ENCODE measurements around the gene PARP11. TPM values are rescaled to one million over a fixed set of nuclear protein-coding genes. Genes with fewer than 3 reads are reported as not detected.

Gene PARP11
- total and polyA plus RNA-seq, 11 donors, result 1.5 to 10.5 (median 5.1) TPM

- H3K36me3 ChIP-seq, result no peaks in the 10 kb centered on the region
- peaks cover 0 to 16% (median 6%) of the 10 kb centered on the region in 12 donors for H3K4me1 ChIP-seq
- no peaks in the 10 kb centered on the region for H3K27me3 ChIP-seq
- DNase-seq (no peak), ATAC-seq (no peak)
- intact Hi-C loops (cut with DNase I), result loop anchor here in 9 of 10 donors (5.0 to 10.0 kb wide), 9 partner anchors 88 to 478 kb away; partner anchors contain the start of gene PRMT8 (in 1 of the 9)
- no peaks in the 10 kb centered on the region for H3K9me3 ChIP-seq
- no peak overlapping the region for H3K27ac ChIP-seq
- WGBS, 4 donors, result 18 to 31% (median 26%) methylated on average over 4 of the region's 4 CpGs
- TF ChIP-seq, protein P1, sequence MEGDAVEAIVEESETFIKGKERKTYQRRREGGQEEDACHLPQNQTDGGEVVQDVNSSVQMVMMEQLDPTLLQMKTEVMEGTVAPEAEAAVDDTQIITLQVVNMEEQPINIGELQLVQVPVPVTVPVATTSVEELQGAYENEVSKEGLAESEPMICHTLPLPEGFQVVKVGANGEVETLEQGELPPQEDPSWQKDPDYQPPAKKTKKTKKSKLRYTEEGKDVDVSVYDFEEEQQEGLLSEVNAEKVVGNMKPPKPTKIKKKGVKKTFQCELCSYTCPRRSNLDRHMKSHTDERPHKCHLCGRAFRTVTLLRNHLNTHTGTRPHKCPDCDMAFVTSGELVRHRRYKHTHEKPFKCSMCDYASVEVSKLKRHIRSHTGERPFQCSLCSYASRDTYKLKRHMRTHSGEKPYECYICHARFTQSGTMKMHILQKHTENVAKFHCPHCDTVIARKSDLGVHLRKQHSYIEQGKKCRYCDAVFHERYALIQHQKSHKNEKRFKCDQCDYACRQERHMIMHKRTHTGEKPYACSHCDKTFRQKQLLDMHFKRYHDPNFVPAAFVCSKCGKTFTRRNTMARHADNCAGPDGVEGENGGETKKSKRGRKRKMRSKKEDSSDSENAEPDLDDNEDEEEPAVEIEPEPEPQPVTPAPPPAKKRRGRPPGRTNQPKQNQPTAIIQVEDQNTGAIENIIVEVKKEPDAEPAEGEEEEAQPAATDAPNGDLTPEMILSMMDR (IDR thresholded peaks at IDR 0.05), result no peak
- TF ChIP-seq POLR2A (IDR thresholded peaks at IDR 0.05), result no peak
- no peak overlapping the region for H3K4me3 ChIP-seq
Observed at GRCh38 chr12:3772380-3772779, 100.8 kb downstream of the PARP11 start.

DNA sequence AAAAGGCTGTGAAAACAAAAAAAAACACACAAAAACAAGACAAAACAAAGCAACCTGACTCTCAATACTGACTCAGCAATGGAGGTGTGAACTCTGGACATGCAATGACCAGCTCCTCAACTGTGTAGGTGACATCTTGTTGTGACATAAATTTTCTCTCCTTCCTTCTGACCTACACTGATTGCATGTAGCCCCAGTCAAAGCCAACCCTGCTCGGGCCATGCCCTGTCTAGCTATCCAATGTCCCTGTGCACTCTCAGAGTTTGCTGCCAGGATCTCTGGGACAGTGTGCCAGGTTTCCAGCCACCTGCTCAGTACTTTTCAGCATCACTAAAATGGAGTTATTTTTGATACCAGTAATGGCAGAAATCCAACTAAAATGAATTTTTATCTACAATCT lies 101.3 kb downstream of the PARP11 start:
- intact Hi-C loops (cut with DNase I), result loop anchor here in 9 of 10 donors (5.0 to 10.0 kb wide), 9 partner anchors 87 to 477 kb away; partner anchors contain the start of gene PRMT8 (in 1 of the 9)
- no peaks in the 10 kb centered on the region for H3K9me3 ChIP-seq
- no peaks in the 10 kb centered on the region for H3K27me3 ChIP-seq
- H3K4me1 ChIP-seq, result peaks cover 0 to 16% (median 6%) of the 10 kb centered on the region in 12 donors
- H3K4me3 ChIP-seq, result no peak overlapping the region
- TF ChIP-seq, protein P1 (IDR thresholded peaks at IDR 0.05), result no peak
- TF ChIP-seq POLR2A (IDR thresholded peaks at IDR 0.05), result no peak
- no peaks in the 10 kb centered on the region for H3K36me3 ChIP-seq
- peak overlapping the region in 1 of 12 donors; percentile 8 for H3K27ac ChIP-seq
- 35 to 58% (median 41%) methylated on average over 1 of the region's 1 CpG for WGBS, 4 donors
- peak; percentile 35 to 78 (median 64) for DNase-seq
- peak; percentile 95 to 98 (median 96) for ATAC-seq

- Histone ChIP-seq H3K27ac (no peak overlapping the region), H3K9me3 (no peaks in the 10 kb centered on the region), H3K36me3 (no peaks in the 10 kb centered on the region), H3K4me3 (no peak overlapping the region), H3K4me1 (peaks cover 0 to 16% (median 6%) of the 10 kb centered on the region in 12 donors), H3K27me3 (no peaks in the 10 kb centered on the region)
- DNase-seq, result no peak
- TF ChIP-seq POLR2A (IDR thresholded peaks at IDR 0.05), result no peak
- TF ChIP-seq, protein P1 (IDR thresholded peaks at IDR 0.05), result no peak
- intact Hi-C loops (cut with DNase I), result loop anchor here in 9 of 10 donors (5.0 to 10.0 kb wide), 9 partner anchors 86 to 476 kb away; partner anchors contain the start of gene PRMT8 (in 1 of the 9)
- WGBS, 4 donors, result 94 to 100% (median 97%) methylated on average over 1 of the region's 1 CpG
- no peak for ATAC-seq
Observed at GRCh38 chr12:3770891-3771290, 102.3 kb downstream of the PARP11 start.

DNA sequence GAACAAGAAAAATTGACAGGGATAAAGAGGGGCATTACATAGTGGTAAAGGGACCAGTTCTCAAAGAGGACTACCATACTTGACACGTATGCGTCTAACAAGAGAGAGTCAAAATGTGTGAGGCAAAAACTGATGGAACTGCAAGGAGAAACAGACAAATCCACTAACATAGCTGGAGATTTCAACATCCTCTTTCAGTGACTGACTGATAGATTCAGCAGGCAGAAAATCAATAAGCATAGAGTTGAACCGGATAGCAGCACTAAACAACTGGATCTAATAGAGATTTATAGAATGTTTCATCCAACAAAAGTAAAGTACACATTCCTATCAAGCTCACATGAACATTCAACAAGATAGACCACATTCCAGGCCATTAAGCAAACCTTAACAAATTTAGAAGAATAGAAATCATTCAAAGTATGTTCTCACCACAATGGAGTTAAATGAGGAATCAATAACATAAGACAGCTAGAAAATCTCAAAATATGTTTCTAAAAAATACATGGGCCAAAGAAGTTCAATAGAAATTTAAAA lies 104.2 kb downstream of the PARP11 start:
- DNase-seq (no peak), ATAC-seq (no peak)
- H3K27me3 ChIP-seq, result no peaks in the 10 kb centered on the region
- peaks cover 0 to 16% (median 6%) of the 10 kb centered on the region in 12 donors for H3K4me1 ChIP-seq
- no peaks in the 10 kb centered on the region for H3K36me3 ChIP-seq
- intact Hi-C loops (cut with DNase I), result no loop called here
- no peak overlapping the region for H3K4me3 ChIP-seq
- TF ChIP-seq, protein P1 (IDR thresholded peaks at IDR 0.05), result no peak
- no peak for TF ChIP-seq POLR2A (IDR thresholded peaks at IDR 0.05)
- H3K27ac ChIP-seq, result no peak overlapping the region
- 81 to 96% (median 94%) methylated on average over 3 of the region's 3 CpGs for WGBS, 4 donors
- no peaks in the 10 kb centered on the region for H3K9me3 ChIP-seq
